ENCODE measurements around the gene EPB41L4B. TPM values are rescaled to one million over a fixed set of nuclear protein-coding genes. Genes with fewer than 3 reads are reported as not detected.

The EPB41L4B gene
- polyA plus RNA-seq, 1 donor from 2014 or later = 4.1 TPM

- H2AFZ ChIP-seq (ENCODE audit: low read depth, low read length) = no peak overlapping the region
- H3K36me3 ChIP-seq (ENCODE audit: insufficient read depth, low read length) = no peaks in the 10 kb centered on the region
Measured at GRCh38 chr9:109335121-109335520, 14.3 kb upstream of the EPB41L4B start.

GRCh38 chr9:109331353-109331752 is 10.5 kb upstream of the EPB41L4B start:
- no peaks in the 10 kb centered on the region for H4K20me1 ChIP-seq (ENCODE audit: insufficient read depth)
- H2AFZ ChIP-seq (ENCODE audit: low read depth, low read length) = no peak overlapping the region
- H3K36me3 ChIP-seq (ENCODE audit: insufficient read depth, low read length) = no peaks in the 10 kb centered on the region
- H3K9me3 ChIP-seq (ENCODE audit: low read length) = no peaks in the 10 kb centered on the region
- no peak overlapping the region for H3K27ac ChIP-seq (ENCODE audit: low read length)
- H3K9ac ChIP-seq (ENCODE audit: low read length) = no peak overlapping the region
- TF ChIP-seq EP300 (conservative IDR thresholded peaks at IDR 0.05; ENCODE audit: poor library complexity, severe bottlenecking) = no peak
- no peak for TF ChIP-seq RAD21 (conservative IDR thresholded peaks at IDR 0.05)
- TF ChIP-seq TAF1 (IDR thresholded peaks at IDR 0.05; ENCODE audit: low read depth) = no peak
- TF ChIP-seq CTCF (IDR thresholded peaks at IDR 0.05; ENCODE audit: poor library complexity, severe bottlenecking) = no peak
- TF ChIP-seq SMC3 (conservative IDR thresholded peaks at IDR 0.05; ENCODE audit: poor library complexity) = no peak
- TF ChIP-seq EZH2 (IDR thresholded peaks at IDR 0.05; ENCODE audit: borderline replicate concordance, insufficient read depth, low read length, poor library complexity, severe bottlenecking) = no peak
- TF ChIP-seq POLR2AphosphoS5 (IDR thresholded peaks at IDR 0.05) = no peak
- TF ChIP-seq REST (IDR thresholded peaks at IDR 0.05; ENCODE audit: borderline replicate concordance) = no peak
- TF ChIP-seq MXI1 (conservative IDR thresholded peaks at IDR 0.05; ENCODE audit: poor library complexity, severe bottlenecking) = no peak
- no peaks in the 10 kb centered on the region for H3F3A ChIP-seq (ENCODE audit: insufficient read depth, low read length, poor library complexity, severe bottlenecking)
- H3K4me2 ChIP-seq (ENCODE audit: low read length) = no peak overlapping the region
- no peaks in the 10 kb centered on the region for H3K9me2 ChIP-seq (ENCODE audit: insufficient read depth, low read length)
- no peaks in the 10 kb centered on the region for H3K79me2 ChIP-seq (replicated peaks; ENCODE audit: insufficient read depth, low read length)
- no peak overlapping the region for H3K4me3 ChIP-seq (ENCODE audit: low read length)
- no peaks in the 10 kb centered on the region for H3K27me3 ChIP-seq (ENCODE audit: insufficient read depth, low read depth, low read length)

More at GRCh38 chr9:109335121-109335520, 14.3 kb upstream of the EPB41L4B start:
- Histone ChIP-seq H3K4me3 (ENCODE audit: low read length) (no peak overlapping the region), H3K27ac (ENCODE audit: low read length) (no peak overlapping the region), H3K27me3 (ENCODE audit: insufficient read depth, low read depth, low read length) (no peaks in the 10 kb centered on the region), H3K9me3 (ENCODE audit: low read length) (no peaks in the 10 kb centered on the region), H3F3A (ENCODE audit: insufficient read depth, low read length, poor library complexity, severe bottlenecking) (no peaks in the 10 kb centered on the region), H4K20me1 (ENCODE audit: insufficient read depth) (no peaks in the 10 kb centered on the region), H3K79me2 (replicated peaks; ENCODE audit: insufficient read depth, low read length) (no peaks in the 10 kb centered on the region), H3K4me2 (ENCODE audit: low read length) (no peak overlapping the region), H3K9me2 (ENCODE audit: insufficient read depth, low read length) (no peaks in the 10 kb centered on the region), H3K9ac (ENCODE audit: low read length) (no peak overlapping the region)
- TF ChIP-seq EZH2 (IDR thresholded peaks at IDR 0.05; ENCODE audit: borderline replicate concordance, insufficient read depth, low read length, poor library complexity, severe bottlenecking) (no peak), RAD21 (conservative IDR thresholded peaks at IDR 0.05) (no peak), EP300 (conservative IDR thresholded peaks at IDR 0.05; ENCODE audit: poor library complexity, severe bottlenecking) (no peak)

All from neural cell (in vitro differentiated cells).